Hepatocyte (in vitro differentiated cells): ENCODE results near the gene STRA8.

Source experiments
- CTCF ChIP-seq: fragments of 200-600 bp; sonication (generic); IDR thresholded peaks from 2 replicates; pipeline ENCODE4 v1.5.1; 2016; ENCODE audit warnings: antibody characterized with exemption, mild to moderate bottlenecking; ENCODE audit not compliant: poor library complexity
- EZH2phosphoT487 ChIP-seq: fragments of 200-600 bp; sonication (generic); IDR thresholded peaks from one replicate; pipeline ENCODE4 v1.6.1; 2018; ENCODE audit warnings: antibody characterized with exemption, mild to moderate bottlenecking, low read depth, moderate library complexity; ENCODE audit not compliant: unreplicated experiment, severe bottlenecking

GRCh38 chr7:135283959-135284638 is 50.5 kb downstream of the STRA8 start:
- no peak for TF ChIP-seq CTCF
- no peak for TF ChIP-seq EZH2phosphoT487
